WTC11 (cell line): ENCODE data around the gene NUDCD2. TPM values are rescaled to one million over a fixed set of nuclear protein-coding genes. Genes with fewer than 3 reads are reported as not detected.

Experiments used
- AFF4 ChIP-seq: sonication (generic); formaldehyde crosslinking; IDR thresholded peaks from 2 replicates; pipeline ENCODE4 v1.8.1; 2023; ENCODE audit warnings: mild to moderate bottlenecking, missing genetic modification reagents, borderline replicate concordance
- ATF2 ChIP-seq: sonication (generic); formaldehyde crosslinking; IDR thresholded peaks from 2 replicates; pipeline ENCODE4 v1.8.1; 2022; ENCODE audit warnings: low read depth, missing genetic modification reagents, borderline replicate concordance
- E2F1 ChIP-seq: sonication (generic); formaldehyde crosslinking; IDR thresholded peaks from 2 replicates; pipeline ENCODE4 v1.8.0; 2022; ENCODE audit warnings: mild to moderate bottlenecking, missing genetic modification reagents
- ESRRA ChIP-seq: sonication (generic); formaldehyde crosslinking; IDR thresholded peaks from 2 replicates; pipeline ENCODE4 v1.8.1; 2022; ENCODE audit warnings: mild to moderate bottlenecking, missing genetic modification reagents, borderline replicate concordance
- FOXJ3 ChIP-seq: sonication (generic); formaldehyde crosslinking; IDR thresholded peaks from 2 replicates; pipeline ENCODE4 v1.9.0; 2021; ENCODE audit warnings: missing genetic modification reagents, mild to moderate bottlenecking, borderline replicate concordance
- GRHL2 ChIP-seq: fragments of 250-450 bp; sonication (Bioruptor Pico); IDR thresholded peaks from 2 replicates; pipeline ENCODE4 v1.8.0; 2022; ENCODE audit warnings: mild to moderate bottlenecking, moderate library complexity; ENCODE audit not compliant: insufficient replicate concordance, severe bottlenecking
- GTF2I ChIP-seq: fragments of 250-450 bp; sonication (Bioruptor Pico); conservative IDR thresholded peaks from 2 replicates; pipeline ENCODE4 v1.4.0; 2021; ENCODE audit warnings: mild to moderate bottlenecking
- MAX ChIP-seq: sonication (generic); formaldehyde crosslinking; IDR thresholded peaks from 2 replicates; pipeline ENCODE4 v1.8.0; 2022; ENCODE audit warnings: mild to moderate bottlenecking, missing genetic modification reagents
- MYBL2 ChIP-seq: sonication (generic); formaldehyde crosslinking; IDR thresholded peaks from 2 replicates; pipeline ENCODE4 v1.8.1; 2023; ENCODE audit warnings: mild to moderate bottlenecking, moderate library complexity, missing genetic modification reagents
- NFATC4 ChIP-seq: fragments of 250-450 bp; sonication (Bioruptor Pico); IDR thresholded peaks from 2 replicates; pipeline ENCODE4 v1.9.0; 2021; ENCODE audit warnings: mild to moderate bottlenecking
- NFE2L1 ChIP-seq: sonication (generic); formaldehyde crosslinking; IDR thresholded peaks from 2 replicates; pipeline ENCODE4 v1.8.1; 2023; ENCODE audit warnings: missing genetic modification reagents
- NR2C2 ChIP-seq: sonication (generic); formaldehyde crosslinking; IDR thresholded peaks from 2 replicates; pipeline ENCODE4 v1.8.0; 2022; ENCODE audit warnings: mild to moderate bottlenecking, missing genetic modification reagents
- SMAD4 ChIP-seq: sonication (generic); formaldehyde crosslinking; IDR thresholded peaks from 2 replicates; pipeline ENCODE4 v1.8.0; 2022; ENCODE audit warnings: mild to moderate bottlenecking, missing genetic modification reagents
- SP1 ChIP-seq: sonication (generic); formaldehyde crosslinking; conservative IDR thresholded peaks from 2 replicates; pipeline ENCODE4 v1.8.1; 2022; ENCODE audit warnings: missing genetic modification reagents
- TP53 ChIP-seq: sonication (generic); formaldehyde crosslinking; IDR thresholded peaks from 2 replicates; pipeline ENCODE4 v1.8.1; 2023; ENCODE audit warnings: mild to moderate bottlenecking, missing genetic modification reagents
- USF1 ChIP-seq: sonication (generic); formaldehyde crosslinking; IDR thresholded peaks from 2 replicates; pipeline ENCODE4 v1.8.0; 2022; ENCODE audit warnings: mild to moderate bottlenecking, missing genetic modification reagents
- USF2 ChIP-seq: sonication (generic); formaldehyde crosslinking; IDR thresholded peaks from 2 replicates; pipeline ENCODE4 v1.8.1; 2023; ENCODE audit warnings: mild to moderate bottlenecking, missing genetic modification reagents, moderate library complexity
- ZBTB21 ChIP-seq: sonication (generic); formaldehyde crosslinking; IDR thresholded peaks from 2 replicates; pipeline ENCODE4 v1.8.1; 2023; ENCODE audit warnings: mild to moderate bottlenecking, missing genetic modification reagents, borderline replicate concordance
- ZBTB43 ChIP-seq: sonication (generic); formaldehyde crosslinking; IDR thresholded peaks from 2 replicates; pipeline ENCODE4 v1.8.1; 2023; ENCODE audit warnings: mild to moderate bottlenecking, missing genetic modification reagents
- ZMAT4 ChIP-seq: fragments of 250-450 bp; sonication (Bioruptor Pico); IDR thresholded peaks from 2 replicates; pipeline ENCODE4 v1.9.0; 2021; ENCODE audit warnings: mild to moderate bottlenecking
- ZNF121 ChIP-seq: sonication (generic); formaldehyde crosslinking; IDR thresholded peaks from 2 replicates; pipeline ENCODE4 v1.8.0; 2023; ENCODE audit warnings: missing genetic modification reagents
- ZNF232 ChIP-seq: sonication (generic); formaldehyde crosslinking; IDR thresholded peaks from 2 replicates; pipeline ENCODE4 v1.8.0; 2022; ENCODE audit warnings: mild to moderate bottlenecking, missing genetic modification reagents
- ZNF423 ChIP-seq: fragments of 250-450 bp; sonication (Bioruptor Pico); IDR thresholded peaks from 2 replicates; pipeline ENCODE4 v2.1.2; 2022; ENCODE audit warnings: mild to moderate bottlenecking, moderate library complexity
- ZNF671 ChIP-seq: fragments of 250-450 bp; sonication (Bioruptor Pico); IDR thresholded peaks from 2 replicates; pipeline ENCODE4 v1.8.0; 2021; ENCODE audit warnings: mild to moderate bottlenecking
- total RNA-seq: library from RNA; stranded (reverse); gene quantifications from 3 replicates; pipeline ENCODE4 v1.2.3, GENCODE V29; 2021

The NUDCD2 gene
- total RNA-seq, 1 experiment from 2014 or later, result 73.4 TPM

GRCh38 chr5:163437309-163438182, 22.4 kb downstream of the NUDCD2 start, which contains the start of gene CCNG1 (continued):
- TF ChIP-seq ZNF423 (CRISPR knock-in tag) (peak; percentile 88), ZNF121 (CRISPR knock-in tag) (no peak), GTF2I (CRISPR knock-in tag) (no peak), NFATC4 (no peak), TP53 (peak; percentile 77; the same call in 1 of the 2 replicates), AFF4 (CRISPR knock-in tag) (no peak; the same call in 1 of the 2 replicates), FOXJ3 (CRISPR knock-in tag) (no peak), ZMAT4 (CRISPR knock-in tag) (no peak), NFE2L1 (CRISPR knock-in tag) (no peak), USF1 (peak; percentile 81), MYBL2 (CRISPR knock-in tag) (no peak), MAX (CRISPR knock-in tag) (peak; percentile 41; the same call in 1 of the 2 replicates), E2F1 (CRISPR knock-in tag) (no peak), ESRRA (0 out of 2 replicates have a peak, but pooled peaks have one; percentile 49), ZNF232 (CRISPR knock-in tag) (no peak), GRHL2 (CRISPR knock-in tag) (no peak), NR2C2 (CRISPR knock-in tag) (no peak), ATF2 (no peak), ZBTB43 (CRISPR knock-in tag) (no peak), ZBTB21 (CRISPR knock-in tag) (0 out of 2 replicates have a peak, but pooled peaks have one; percentile 53), SP1 (CRISPR knock-in tag) (peak; percentile 85), ZNF671 (CRISPR knock-in tag) (no peak), USF2 (peak; percentile 87), SMAD4 (CRISPR knock-in tag) (no peak)
- TF ChIP-seq, all 79 proteins: peak for 26
